OCI-LY1 (cell line): ENCODE data around the gene CACNA2D3.

Source experiments
- H2AFZ ChIP-seq: fragments of 200-600 bp; sonication (generic), shearing (Covaris generic); 2 replicates; pipeline ENCODE4 v1.6.0; 2014; ENCODE audit warnings: antibody characterized with exemption, mild to moderate bottlenecking, low read length
- H3F3A ChIP-seq: fragments of 200-600 bp; sonication (generic), shearing (Covaris generic); 2 replicates; pipeline ENCODE4 v1.6.0; 2014; ENCODE audit warnings: mild to moderate bottlenecking, antibody characterized with exemption, low read length, moderate library complexity; ENCODE audit not compliant: insufficient read depth
- H3K27ac ChIP-seq: fragments of 200-600 bp; sonication (generic); 2 replicates; pipeline ENCODE4 v1.5.1; 2014; ENCODE audit warnings: low read length, mixed run types, mild to moderate bottlenecking, low read depth; ENCODE audit not compliant: poor library complexity, severe bottlenecking
- H3K27me3 ChIP-seq: fragments of 200-600 bp; sonication (generic); 2 replicates; pipeline ENCODE4 v1.6.0; 2014; ENCODE audit warnings: antibody characterized with exemption, mild to moderate bottlenecking, low read length, moderate library complexity; ENCODE audit not compliant: insufficient read depth
- H3K36me3 ChIP-seq: fragments of 200-600 bp; sonication (generic); 2 replicates; pipeline ENCODE4 v1.6.1; 2014; ENCODE audit warnings: mild to moderate bottlenecking, antibody characterized with exemption, low read length, moderate library complexity, mixed read lengths; ENCODE audit not compliant: insufficient read depth
- H3K4me1 ChIP-seq: fragments of 200-600 bp; sonication (generic); 2 replicates; pipeline ENCODE4 v1.5.1; 2014; ENCODE audit warnings: mild to moderate bottlenecking, low read length, moderate library complexity; ENCODE audit not compliant: insufficient read depth, severe bottlenecking
- H3K4me2 ChIP-seq: fragments of 200-600 bp; sonication (generic), shearing (Covaris generic); 2 replicates; pipeline ENCODE4 v1.6.1; 2014; ENCODE audit warnings: low read length
- H3K4me3 ChIP-seq: fragments of 200-600 bp; sonication (generic); 2 replicates; pipeline ENCODE4 v1.5.1; 2014; ENCODE audit warnings: low read length, low read depth, mild to moderate bottlenecking, mixed read lengths; ENCODE audit not compliant: poor library complexity, severe bottlenecking
- H3K79me2 ChIP-seq: fragments of 200-600 bp; shearing (Covaris generic); 2 replicates; pipeline ENCODE4 v1.6.1; 2016; ENCODE audit warnings: mixed run types, low read length, mixed read lengths; ENCODE audit not compliant: insufficient read depth
- H3K9ac ChIP-seq: fragments of 200-600 bp; sonication (generic), shearing (Covaris generic); 2 replicates; pipeline ENCODE4 v1.6.1; 2014; ENCODE audit warnings: mild to moderate bottlenecking, low read length, mixed read lengths
- H3K9me2 ChIP-seq: fragments of 200-600 bp; sonication (generic), shearing (Covaris generic); 2 replicates; pipeline ENCODE4 v1.6.1; 2014; ENCODE audit warnings: low read depth, mild to moderate bottlenecking, low read length, mixed read lengths
- H3K9me3 ChIP-seq: fragments of 200-600 bp; shearing (Covaris generic); 2 replicates; pipeline ENCODE4 v1.6.1; 2014; ENCODE audit warnings: low read length, mixed read lengths
- H4K20me1 ChIP-seq: fragments of 200-600 bp; sonication (generic), shearing (Covaris generic); 2 replicates; pipeline ENCODE4 v1.6.0; 2016; ENCODE audit warnings: mild to moderate bottlenecking, low read length; ENCODE audit not compliant: insufficient read depth
- CTCF ChIP-seq: fragments of 200-600 bp; sonication (generic), shearing (Covaris generic); IDR thresholded peaks from 2 replicates; pipeline ENCODE4 v1.5.1; 2017; ENCODE audit warnings: mild to moderate bottlenecking, antibody characterized with exemption, low read length, moderate library complexity, mixed read lengths
- EZH2 ChIP-seq: fragments of 200-600 bp; sonication (generic), shearing (Covaris generic); IDR thresholded peaks from 2 replicates; pipeline ENCODE4 v1.8.0; 2017; ENCODE audit warnings: borderline replicate concordance, mixed run types, mild to moderate bottlenecking, antibody characterized with exemption, low read length, moderate library complexity, mixed read lengths

The CACNA2D3 gene

GRCh38 chr3:54696313-54696712 is 574.0 kb downstream of the CACNA2D3 start:
- TF ChIP-seq EZH2 (no peak), CTCF (no peak)
- Histone ChIP-seq H4K20me1 (no peaks in the 10 kb centered on the region), H3K36me3 (no peaks in the 10 kb centered on the region), H3K9me2 (no peaks in the 10 kb centered on the region), H3K4me3 (no peak overlapping the region), H3K4me2 (no peak overlapping the region), H3K9me3 (no peaks in the 10 kb centered on the region), H3K27me3 (no peaks in the 10 kb centered on the region), H3K9ac (no peak overlapping the region), H2AFZ (no peak overlapping the region), H3K27ac (no peak overlapping the region), H3F3A (no peaks in the 10 kb centered on the region), H3K4me1 (no peaks in the 10 kb centered on the region), H3K79me2 (no peaks in the 10 kb centered on the region)

GRCh38 chr3:54698054-54698453 is 575.7 kb downstream of the CACNA2D3 start:
- no peak overlapping the region for H3K4me2 ChIP-seq
- no peaks in the 10 kb centered on the region for H3K79me2 ChIP-seq
- no peaks in the 10 kb centered on the region for H3K4me1 ChIP-seq
- H3F3A ChIP-seq = no peaks in the 10 kb centered on the region
- H4K20me1 ChIP-seq = no peaks in the 10 kb centered on the region
- no peaks in the 10 kb centered on the region for H3K36me3 ChIP-seq
- TF ChIP-seq CTCF = no peak
- TF ChIP-seq EZH2 = no peak
- no peak overlapping the region for H3K4me3 ChIP-seq
- no peaks in the 10 kb centered on the region for H3K9me2 ChIP-seq
- H3K9me3 ChIP-seq = no peaks in the 10 kb centered on the region
- H3K27me3 ChIP-seq = no peaks in the 10 kb centered on the region
- no peak overlapping the region for H3K27ac ChIP-seq
- no peak overlapping the region for H3K9ac ChIP-seq
- no peak overlapping the region for H2AFZ ChIP-seq

- H3K4me1 ChIP-seq = no peaks in the 10 kb centered on the region
- H3K27me3 ChIP-seq = no peaks in the 10 kb centered on the region
- H3K9me3 ChIP-seq = no peaks in the 10 kb centered on the region
- H3K9ac ChIP-seq = no peak overlapping the region
- no peak overlapping the region for H3K4me2 ChIP-seq
- H2AFZ ChIP-seq = no peak overlapping the region
- TF ChIP-seq EZH2 (no peak), CTCF (no peak)
- no peak overlapping the region for H3K27ac ChIP-seq
- H3F3A ChIP-seq = no peaks in the 10 kb centered on the region
- no peaks in the 10 kb centered on the region for H3K9me2 ChIP-seq
- H4K20me1 ChIP-seq = no peaks in the 10 kb centered on the region
- H3K4me3 ChIP-seq = no peak overlapping the region
- no peaks in the 10 kb centered on the region for H3K79me2 ChIP-seq
- H3K36me3 ChIP-seq = no peaks in the 10 kb centered on the region
Measured at GRCh38 chr3:54703923-54704322, 581.6 kb downstream of the CACNA2D3 start.
